PC-9 (cell line): Measurements from ENCODE around the gene ALPG. TPM values are rescaled to one million over a fixed set of nuclear protein-coding genes. Genes with fewer than 3 reads are reported as not detected.
A peak's percentile ranks its signal among the peaks of the same experiment; 100 is the strongest.
"Not testable (repeated sequence)": the region's sequence is repeated elsewhere in the genome, so short reads cannot be mapped to it uniquely, and the experiment has no call there.

Experiments
- BruUV-seq: library from RNA; stranded (reverse); fragments of 400-500 nt; replicated peaks from 2 replicates; lab custom pipeline; 2021; lab: Mats Ljungman, UMichigan
- CTCF ChIA-PET: fragments of 300-600 bp; sonication (Branson Sonifier 250); formaldehyde crosslinking; loops from one replicate; lab custom pipeline; 2022; ENCODE audit warnings: antibody characterized with exemption; lab: Charles Lee
- POLR2A ChIA-PET: fragments of 300-600 bp; sonication (Branson Sonifier 250); formaldehyde crosslinking; loops from one replicate; lab custom pipeline; 2022; ENCODE audit warnings: antibody characterized with exemption; ENCODE audit not compliant: unreplicated experiment; lab: Charles Lee
- DNase-seq, 2 experiments: peaks; one replicate each; pipeline versions ENCODE4 v3.0.0 to v3.0.0-alpha.2; 2015 to 2022; ENCODE audit warnings: mixed read lengths in 1 of 2
- H2AFZ ChIP-seq: fragments of 200-600 bp; sonication (generic); 2 replicates; pipeline ENCODE4 v1.8.1; 2017; ENCODE audit warnings: antibody characterized with exemption
- H3F3A ChIP-seq: fragments of 200-600 bp; sonication (generic); 2 replicates; pipeline ENCODE4 v1.8.1; 2017; ENCODE audit warnings: antibody characterized with exemption, mild to moderate bottlenecking, low read depth; ENCODE audit not compliant: insufficient read depth
- H3K27ac ChIP-seq: fragments of 200-600 bp; sonication (generic); 2 replicates; pipeline ENCODE4 v1.6.1; 2016; ENCODE audit warnings: mixed run types
- H3K27me3 ChIP-seq: fragments of 200-600 bp; sonication (generic); 2 replicates; pipeline ENCODE4 v1.6.1; 2016; ENCODE audit warnings: low read depth, mixed run types; ENCODE audit not compliant: insufficient read depth
- H3K36me3 ChIP-seq: fragments of 200-600 bp; sonication (generic); 2 replicates; pipeline ENCODE4 v1.6.1; 2016; ENCODE audit warnings: low read depth, mixed run types
- H3K4me1 ChIP-seq: fragments of 200-600 bp; sonication (generic); replicated peaks from 2 replicates; pipeline ENCODE4 v1.6.1; 2016; ENCODE audit warnings: mixed run types; ENCODE audit not compliant: insufficient read depth
- H3K4me2 ChIP-seq: fragments of 200-600 bp; sonication (generic); 2 replicates; pipeline ENCODE4 v1.6.1; 2017; ENCODE audit warnings: mixed run types
- H3K4me3 ChIP-seq: fragments of 200-600 bp; sonication (generic); 2 replicates; pipeline ENCODE4 v1.6.1; 2016; ENCODE audit warnings: mixed run types
- H3K79me2 ChIP-seq: fragments of 200-600 bp; sonication (generic); 2 replicates; pipeline ENCODE4 v1.6.1; 2017; ENCODE audit warnings: low read depth, mixed run types
- H3K9me2 ChIP-seq: fragments of 200-600 bp; sonication (generic); 2 replicates; pipeline ENCODE4 v1.8.1; 2017; ENCODE audit warnings: mild to moderate bottlenecking; ENCODE audit not compliant: insufficient read depth
- H3K9me3 ChIP-seq: fragments of 200-600 bp; sonication (generic); 2 replicates; pipeline ENCODE4 v1.8.1; 2016; ENCODE audit warnings: low read depth; ENCODE audit not compliant: insufficient read depth
- H4K20me1 ChIP-seq: fragments of 200-600 bp; sonication (generic); 2 replicates; pipeline ENCODE4 v1.8.1; 2017; ENCODE audit not compliant: insufficient read depth
- CTCF ChIP-seq: fragments of 200-600 bp; sonication (generic); conservative IDR thresholded peaks from 2 replicates; pipeline ENCODE4 v1.6.1; 2017; ENCODE audit warnings: mixed run types, antibody characterized with exemption, mild to moderate bottlenecking, moderate library complexity
- EZH2 ChIP-seq: fragments of 200-600 bp; sonication (generic); IDR thresholded peaks from 2 replicates; pipeline ENCODE4 v1.8.0; 2017; ENCODE audit warnings: antibody characterized with exemption, low read depth
- intact Hi-C: fragments of 100-400 bp; cut with micrococcal nuclease; formaldehyde crosslinking; loops from one replicate; pipeline ENCODE4 v1.10.0; 2022; ENCODE audit not compliant: unreplicated experiment
- total RNA-seq: library from RNA; stranded (reverse); gene quantifications from 2 replicates; pipeline ENCODE4 v1.2.3, GENCODE V29; 2021

Gene ALPG
- total RNA-seq, 1 experiment from 2014 or later: 0.76 TPM

- ChIA-PET POLR2A (no interaction called here), CTCF (interaction anchor here (0.6 kb wide), 2 partner anchors 46 to 59 kb away, joined by 3 to 12 read pairs; no protein-coding TSS in a partner anchor)
- no peaks in the 10 kb centered on the region for H3K9me3 ChIP-seq
- peaks cover 10% of the 10 kb centered on the region for H3K4me1 ChIP-seq
- no peaks in the 10 kb centered on the region for H4K20me1 ChIP-seq
- H3K36me3 ChIP-seq: no peaks in the 10 kb centered on the region
- H2AFZ ChIP-seq: no peak overlapping the region
- no peak overlapping the region for H3K4me2 ChIP-seq
- H3F3A ChIP-seq: no peaks in the 10 kb centered on the region
- no peaks in the 10 kb centered on the region for H3K79me2 ChIP-seq
- TF ChIP-seq CTCF (no peak), EZH2 (no peak)
- intact Hi-C loops: no loop called here
- no peaks in the 10 kb centered on the region for H3K27me3 ChIP-seq
- no peaks in the 10 kb centered on the region for H3K9me2 ChIP-seq
- H3K27ac ChIP-seq: no peak overlapping the region
- H3K4me3 ChIP-seq: no peak overlapping the region
- BruUV-seq: no TSS peak
- no peak for DNase-seq
These were observed 25.3 kb downstream of the ALPG start for GRCh38 chr2:232431705-232432590.

DNA sequence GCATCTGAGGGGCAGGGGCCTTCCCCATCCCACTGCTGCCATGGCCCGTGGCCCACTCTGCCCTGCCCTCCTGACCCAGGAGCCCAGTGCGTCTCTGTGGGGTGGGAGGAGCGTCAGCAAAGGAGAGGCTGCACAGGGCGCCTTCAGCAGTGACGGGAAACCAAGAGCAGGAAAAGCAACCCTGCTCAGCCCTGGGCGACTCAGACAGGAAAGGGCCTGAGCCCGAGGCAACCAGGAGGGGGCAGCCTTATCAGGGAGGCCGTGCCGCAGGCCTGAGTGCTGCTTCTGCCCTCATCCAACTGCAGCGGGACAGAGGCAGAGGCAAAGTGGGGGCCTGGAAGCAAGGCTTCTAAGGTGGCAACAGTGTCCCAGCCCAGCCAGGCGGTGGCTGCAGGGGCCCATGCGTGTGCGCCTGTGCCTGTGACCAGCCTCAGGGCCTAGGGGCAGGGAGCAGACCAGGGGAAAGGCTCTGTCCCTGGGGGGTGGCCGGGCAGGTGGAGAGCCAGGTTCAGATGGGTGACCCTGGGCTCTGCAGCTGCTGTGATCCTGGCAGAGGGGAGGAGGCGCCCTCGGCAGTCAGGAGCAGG, 26.0 kb downstream of the ALPG start:
- intact Hi-C loops: no loop called here
- no peaks in the 10 kb centered on the region for H3K27me3 ChIP-seq
- TF ChIP-seq CTCF (0 out of 2 replicates have a peak, but pooled peaks have one; percentile 26), EZH2 (no peak)
- no peaks in the 10 kb centered on the region for H3K36me3 ChIP-seq
- H3K9me2 ChIP-seq: no peaks in the 10 kb centered on the region
- H3K27ac ChIP-seq: no peak overlapping the region
- no peaks in the 10 kb centered on the region for H3K9me3 ChIP-seq
- H3K4me1 ChIP-seq: peaks cover 10% of the 10 kb centered on the region
- H3F3A ChIP-seq: no peaks in the 10 kb centered on the region
- H3K4me2 ChIP-seq: no peak overlapping the region
- no peak overlapping the region for H3K4me3 ChIP-seq
- H2AFZ ChIP-seq: no peak overlapping the region
- no TSS peak for BruUV-seq
- H3K79me2 ChIP-seq: no peaks in the 10 kb centered on the region
- H4K20me1 ChIP-seq: no peaks in the 10 kb centered on the region
- POLR2A ChIA-PET: no interaction called here
- DNase-seq: no peak
- CTCF ChIA-PET: interaction anchor here (0.6 kb wide), 1 partner anchor 47 kb away, joined by 12 read pairs; no protein-coding TSS in a partner anchor

- H3K4me2 ChIP-seq, DNase-seq, H3K9me3 ChIP-seq, H3K79me2 ChIP-seq, POLR2A ChIA-PET, H3K27ac ChIP-seq, H3F3A ChIP-seq, H3K27me3 ChIP-seq, H3K4me3 ChIP-seq, CTCF ChIA-PET, intact Hi-C loops, H3K9me2 ChIP-seq, BruUV-seq, H4K20me1 ChIP-seq, H3K4me1 ChIP-seq, H3K36me3 ChIP-seq, H2AFZ ChIP-seq: not testable (repeated sequence)
These were observed 27.0 kb downstream of the ALPG start for GRCh38 chr2:232433622-232434021.
